ENCODE measurements around the gene DLGAP1.

Gene DLGAP1

DNA sequence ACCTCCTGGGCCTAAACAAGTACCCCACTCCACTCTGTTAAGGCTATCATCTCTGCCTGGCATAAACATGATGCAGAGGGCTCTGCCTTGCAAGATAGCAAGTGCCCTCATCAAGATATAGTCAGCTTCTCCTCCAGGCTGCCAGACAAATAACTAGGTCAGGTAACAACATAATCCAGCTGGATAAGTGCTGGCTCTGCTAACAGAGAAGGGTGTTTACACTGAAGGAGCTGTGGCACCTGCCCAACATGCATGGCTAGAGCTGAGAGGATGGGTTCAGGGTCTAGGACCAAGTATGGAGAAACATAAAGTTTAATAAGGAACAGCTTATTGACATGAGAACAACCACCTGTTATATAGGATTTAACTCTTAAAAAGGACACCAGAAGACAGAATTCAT, 42.8 kb downstream of the DLGAP1 start:
- H3K36me3 ChIP-seq (ENCODE audit: low read depth): no peaks in the 10 kb centered on the region
- H3K9me3 ChIP-seq (ENCODE audit: severe bottlenecking): no peaks in the 10 kb centered on the region
- no peak for DNase-seq (ENCODE audit: low spot score)
- no peak overlapping the region for H3K27ac ChIP-seq (ENCODE audit: poor library complexity, severe bottlenecking)
- H3K4me1 ChIP-seq (ENCODE audit: insufficient read depth, poor library complexity, severe bottlenecking): no peaks in the 10 kb centered on the region
- no peak for TF ChIP-seq CTCF (IDR thresholded peaks at IDR 0.05; ENCODE audit: poor library complexity, severe bottlenecking)
- ATAC-seq (ENCODE audit: low read depth): no peak
- H3K27me3 ChIP-seq (ENCODE audit: insufficient read depth, poor library complexity, severe bottlenecking): no peaks in the 10 kb centered on the region
- no peak overlapping the region for H3K4me3 ChIP-seq (ENCODE audit: severe bottlenecking)

DNA sequence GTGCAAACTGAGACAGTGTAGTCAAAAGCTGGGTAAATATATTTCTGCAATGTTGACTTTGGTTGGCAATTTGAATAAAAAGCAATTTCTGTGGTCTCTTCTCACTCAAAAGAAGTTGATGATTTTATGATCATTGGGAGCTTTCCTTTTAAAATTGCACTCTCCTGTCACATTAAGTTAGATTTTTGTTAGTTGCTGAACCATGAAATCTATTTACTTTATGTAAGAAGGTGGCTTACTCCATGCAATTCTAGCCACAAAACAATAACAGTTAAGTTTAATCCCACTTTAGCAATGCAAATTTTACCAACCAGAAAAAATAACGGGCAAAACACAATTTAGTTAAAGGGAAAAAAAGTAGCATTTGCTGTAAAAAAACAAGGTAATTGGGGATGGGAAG, 48.3 kb downstream of the DLGAP1 start:
- Histone ChIP-seq H3K27me3 (ENCODE audit: insufficient read depth, poor library complexity, severe bottlenecking) (peaks cover 5% of the 10 kb centered on the region), H3K4me3 (ENCODE audit: severe bottlenecking) (no peak overlapping the region), H3K4me1 (ENCODE audit: insufficient read depth, poor library complexity, severe bottlenecking) (no peaks in the 10 kb centered on the region), H3K27ac (ENCODE audit: poor library complexity, severe bottlenecking) (no peak overlapping the region), H3K36me3 (ENCODE audit: low read depth) (no peaks in the 10 kb centered on the region), H3K9me3 (ENCODE audit: severe bottlenecking) (peaks cover 3% of the 10 kb centered on the region)
- ATAC-seq (ENCODE audit: low read depth): no peak
- TF ChIP-seq CTCF (IDR thresholded peaks at IDR 0.05; ENCODE audit: poor library complexity, severe bottlenecking): no peak
- DNase-seq (ENCODE audit: low spot score): no peak

- DNase-seq (ENCODE audit: low spot score) (no peak), ATAC-seq (ENCODE audit: low read depth) (no peak)
- Histone ChIP-seq H3K27ac (ENCODE audit: poor library complexity, severe bottlenecking) (no peak overlapping the region), H3K4me3 (ENCODE audit: severe bottlenecking) (no peak overlapping the region), H3K9me3 (ENCODE audit: severe bottlenecking) (peaks cover 3% of the 10 kb centered on the region), H3K4me1 (ENCODE audit: insufficient read depth, poor library complexity, severe bottlenecking) (no peaks in the 10 kb centered on the region), H3K36me3 (ENCODE audit: low read depth) (no peaks in the 10 kb centered on the region), H3K27me3 (ENCODE audit: insufficient read depth, poor library complexity, severe bottlenecking) (peaks cover 5% of the 10 kb centered on the region)
- no peak for TF ChIP-seq CTCF (IDR thresholded peaks at IDR 0.05; ENCODE audit: poor library complexity, severe bottlenecking)
Observed at GRCh38 chr18:4405965-4406364, 49.1 kb downstream of the DLGAP1 start.

- Histone ChIP-seq H3K4me3 (ENCODE audit: severe bottlenecking) (no peak overlapping the region), H3K9me3 (ENCODE audit: severe bottlenecking) (peaks cover 3% of the 10 kb centered on the region), H3K4me1 (ENCODE audit: insufficient read depth, poor library complexity, severe bottlenecking) (no peaks in the 10 kb centered on the region), H3K27me3 (ENCODE audit: insufficient read depth, poor library complexity, severe bottlenecking) (peaks cover 5% of the 10 kb centered on the region), H3K27ac (ENCODE audit: poor library complexity, severe bottlenecking) (no peak overlapping the region), H3K36me3 (ENCODE audit: low read depth) (no peaks in the 10 kb centered on the region)
- no peak for ATAC-seq (ENCODE audit: low read depth)
- DNase-seq (ENCODE audit: low spot score): no peak
- no peak for TF ChIP-seq CTCF (IDR thresholded peaks at IDR 0.05; ENCODE audit: poor library complexity, severe bottlenecking)
Observed at GRCh38 chr18:4403836-4404235, 51.3 kb downstream of the DLGAP1 start.

DNA sequence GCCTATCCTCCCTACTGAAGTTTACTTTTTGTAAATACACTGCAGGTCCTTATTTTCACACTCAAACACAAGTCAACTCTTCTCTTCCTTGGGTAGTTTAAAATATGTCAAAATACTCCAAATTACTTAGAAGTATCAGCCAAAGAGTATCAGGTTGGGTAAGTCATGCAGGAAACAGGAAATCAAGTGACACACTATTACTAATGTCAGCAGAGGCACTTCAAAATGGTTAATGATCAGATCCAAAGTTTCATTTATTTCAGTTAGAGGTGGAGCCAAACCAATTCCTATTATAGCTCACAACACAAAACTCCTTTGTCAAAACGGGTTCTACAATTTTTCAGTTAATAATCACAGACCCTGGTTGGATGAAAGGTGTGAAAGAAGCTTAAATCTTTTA, 54.2 kb downstream of the DLGAP1 start:
- Histone ChIP-seq H3K4me1 (ENCODE audit: insufficient read depth, poor library complexity, severe bottlenecking) (no peaks in the 10 kb centered on the region), H3K4me3 (ENCODE audit: severe bottlenecking) (no peak overlapping the region), H3K27me3 (ENCODE audit: insufficient read depth, poor library complexity, severe bottlenecking) (peaks cover 5% of the 10 kb centered on the region), H3K36me3 (ENCODE audit: low read depth) (no peaks in the 10 kb centered on the region), H3K9me3 (ENCODE audit: severe bottlenecking) (peaks cover 3% of the 10 kb centered on the region), H3K27ac (ENCODE audit: poor library complexity, severe bottlenecking) (no peak overlapping the region)
- no peak for DNase-seq (ENCODE audit: low spot score)
- ATAC-seq (ENCODE audit: low read depth): no peak
- no peak for TF ChIP-seq CTCF (IDR thresholded peaks at IDR 0.05; ENCODE audit: poor library complexity, severe bottlenecking)

All from RWPE2 (cell line).